IMR-90 (cell line): Measurements from ENCODE around the gene OXSR1. TPM values are rescaled to one million over a fixed set of nuclear protein-coding genes. Genes with fewer than 3 reads are reported as not detected.

ENCODE experiments used
- ATAC-seq: fragments of 200-7000 bp; cut with Tn5 transposase; 2 replicates; pipeline ENCODE4 v1.9.1; 2020; ENCODE audit warnings: low read depth, mild to moderate bottlenecking, moderate library complexity
- BruUV-seq: library from RNA; stranded (reverse); fragments of 400-500 nt; replicated peaks from 2 replicates; lab custom pipeline; 2021; lab: Mats Ljungman, UMichigan
- CTCF ChIA-PET: fragments of 300-600 bp; formaldehyde crosslinking; extraction: SDS; loops from one replicate; lab custom pipeline; 2021; ENCODE audit warnings: antibody characterized with exemption; lab: Yijun Ruan, JAX
- POLR2A ChIA-PET: fragments of 300-600 bp; sonication (Branson Sonifier 250); formaldehyde crosslinking; loops from one replicate; lab custom pipeline; 2022; ENCODE audit warnings: antibody characterized with exemption; ENCODE audit not compliant: unreplicated experiment; lab: Charles Lee
- DNase-seq: peaks from one replicate; pipeline ENCODE4 v3.0.0; 2013
- H2AFZ ChIP-seq: replicated peaks from 2 replicates; pipeline ENCODE3; 2013; ENCODE audit warnings: low read length, mild to moderate bottlenecking; ENCODE audit not compliant: poor library complexity
- H2AK5ac ChIP-seq: 2 replicates; pipeline ENCODE4 v1.6.1; 2013; ENCODE audit warnings: low read depth, low read length, inconsistent platforms
- H2AK9ac ChIP-seq: replicated peaks from 2 replicates; pipeline ENCODE3; 2013; ENCODE audit warnings: mild to moderate bottlenecking, low read depth, low read length, moderate library complexity; ENCODE audit not compliant: poor library complexity
- H2BK120ac ChIP-seq: 2 replicates; pipeline ENCODE4 v1.6.1; 2013; ENCODE audit warnings: low read depth, low read length, inconsistent platforms
- H2BK15ac ChIP-seq: 3 replicates; pipeline ENCODE4 v1.6.1; 2013; ENCODE audit warnings: low read depth, low read length, inconsistent platforms
- H2BK20ac ChIP-seq: 2 replicates; pipeline ENCODE4 v1.6.1; 2013; ENCODE audit warnings: low read depth, mild to moderate bottlenecking, inconsistent platforms, low read length, moderate library complexity
- H2BK5ac ChIP-seq: 2 replicates; pipeline ENCODE4 v1.6.1; 2013; ENCODE audit warnings: mild to moderate bottlenecking, low read depth, low read length, inconsistent platforms; ENCODE audit not compliant: poor library complexity, severe bottlenecking
- H3K14ac ChIP-seq: replicated peaks from 2 replicates; pipeline ENCODE4 v1.6.1; 2013; ENCODE audit warnings: low read depth, low read length, inconsistent platforms
- H3K18ac ChIP-seq: 2 replicates; pipeline ENCODE4 v1.6.1; 2013; ENCODE audit warnings: low read depth, low read length, control low read depth
- H3K23ac ChIP-seq: 2 replicates; pipeline ENCODE4 v1.6.1; 2013; ENCODE audit warnings: low read depth, low read length, inconsistent platforms
- H3K27ac ChIP-seq: 2 replicates; pipeline ENCODE4 v1.5.1; 2013; ENCODE audit warnings: mild to moderate bottlenecking, control low read depth, low read length; ENCODE audit not compliant: insufficient read depth
- H3K27me3 ChIP-seq: 2 replicates; pipeline ENCODE4 v1.6.1; 2013; ENCODE audit warnings: low read length; ENCODE audit not compliant: control insufficient read depth, insufficient read depth
- H3K36me3 ChIP-seq: 2 replicates; pipeline ENCODE4 v1.6.1; 2013; ENCODE audit warnings: low read length, mixed read lengths; ENCODE audit not compliant: control insufficient read depth, insufficient read depth
- H3K4ac ChIP-seq: 2 replicates; pipeline ENCODE4 v1.6.1; 2013; ENCODE audit warnings: low read depth, low read length, inconsistent platforms
- H3K4me1 ChIP-seq: 2 replicates; pipeline ENCODE4 v1.6.1; 2013; ENCODE audit warnings: low read length, mixed read lengths; ENCODE audit not compliant: control insufficient read depth, insufficient read depth
- H3K4me2 ChIP-seq: 2 replicates; pipeline ENCODE4 v1.6.1; 2013; ENCODE audit warnings: low read depth, mild to moderate bottlenecking, control low read depth, low read length, moderate library complexity
- H3K4me3 ChIP-seq: 2 replicates; pipeline ENCODE4 v1.5.1; 2013; ENCODE audit warnings: low read depth, mild to moderate bottlenecking, control low read depth, low read length, moderate library complexity; ENCODE audit not compliant: insufficient read depth
- H3K56ac ChIP-seq: 2 replicates; pipeline ENCODE4 v1.6.1; 2013; ENCODE audit warnings: low read length, inconsistent platforms; ENCODE audit not compliant: insufficient read depth; ENCODE audit errors: extremely low read depth
- H3K79me1 ChIP-seq, 2 experiments: 2 replicates each; pipeline ENCODE4 v1.6.1; 2013; ENCODE audit warnings: low read length in 2 of 2, inconsistent platforms in 1 of 2, low read depth in 1 of 2
- H3K9ac ChIP-seq: 2 replicates; pipeline ENCODE4 v1.6.1; 2013; ENCODE audit warnings: low read depth, low read length, control low read depth
- H3K9me1 ChIP-seq: 2 replicates; pipeline ENCODE4 v1.6.1; 2013; ENCODE audit warnings: low read length, inconsistent platforms; ENCODE audit not compliant: insufficient read depth
- H3K9me3 ChIP-seq: 2 replicates; pipeline ENCODE4 v1.6.1; 2013; ENCODE audit warnings: low read length; ENCODE audit not compliant: control insufficient read depth, insufficient read depth
- H4K20me1 ChIP-seq: 2 replicates; pipeline ENCODE4 v1.6.1; 2013; ENCODE audit warnings: low read length, inconsistent platforms; ENCODE audit not compliant: insufficient read depth
- H4K5ac ChIP-seq: 2 replicates; pipeline ENCODE4 v1.6.1; 2013; ENCODE audit warnings: mild to moderate bottlenecking, low read depth, low read length, control low read depth
- H4K8ac ChIP-seq, 2 experiments: 2 replicates each; pipeline ENCODE4 v1.6.1; 2013; ENCODE audit warnings: low read depth in 2 of 2, low read length in 2 of 2, control low read depth in 1 of 2, inconsistent platforms in 1 of 2
- H4K91ac ChIP-seq: 2 replicates; pipeline ENCODE4 v1.6.1; 2013; ENCODE audit warnings: low read depth, low read length, inconsistent platforms; ENCODE audit not compliant: insufficient read depth
- BHLHE40 ChIP-seq: fragments of 150-350 bp; IDR thresholded peaks from 2 replicates; pipeline ENCODE4 v1.6.1; 2016; ENCODE audit warnings: mild to moderate bottlenecking, low read depth, low read length
- CHD1 ChIP-seq: IDR thresholded peaks from 2 replicates; pipeline ENCODE4 v1.6.1; 2012; ENCODE audit warnings: low read depth, low read length, improper control_type of control experiment
- FOS ChIP-seq: fragments of 150-350 bp; IDR thresholded peaks from 2 replicates; pipeline ENCODE4 v1.6.1; 2016; ENCODE audit warnings: low read depth, low read length
- MXI1 ChIP-seq: IDR thresholded peaks from 2 replicates; pipeline ENCODE4 v1.6.1; 2012; ENCODE audit warnings: low read depth, mild to moderate bottlenecking, low read length, moderate library complexity, borderline replicate concordance
- RFX5 ChIP-seq: IDR thresholded peaks from 2 replicates; pipeline ENCODE4 v1.8.0; 2012; ENCODE audit warnings: low read depth, mild to moderate bottlenecking, low read length, moderate library complexity
- SMC3 ChIP-seq: fragments of 150-350 bp; IDR thresholded peaks from 2 replicates; pipeline ENCODE4 v1.6.1; 2016; ENCODE audit warnings: low read depth, mild to moderate bottlenecking, antibody characterized with exemption, low read length, moderate library complexity
- WGBS, 2 experiments: methylation state at CpG; one replicate each; pipeline versions ENCODE4 v1.1.5 to v1.1.7; 2013; ENCODE audit warnings: missing lambda C conversion rate in 2 of 2; ENCODE audit not compliant: insufficient read length in 1 of 2; ENCODE audit errors: extremely low coverage in 2 of 2; 5-methylcytosine and 5-hydroxymethylcytosine counted together
- dilution Hi-C: fragments of 300-500 bp; cut with HindIII; formaldehyde crosslinking; loops from one replicate; pipeline ENCODE4 v1.14.3; 2018; ENCODE audit warnings: low sequenced_read_pairs; ENCODE audit not compliant: unreplicated experiment
- in situ Hi-C: fragments of 300-500 bp; cut with MboI; formaldehyde crosslinking; loops from 3 replicates; pipeline ENCODE4 v1.14.3; 2019; ENCODE audit warnings: low sequenced_read_pairs, inconsistent platforms, mixed read lengths
- intact Hi-C: fragments of 100-400 bp; cut with micrococcal nuclease; formaldehyde crosslinking; loops from 2 replicates; pipeline ENCODE4 v1.10.0; 2022
- polyA plus RNA-seq, 3 experiments: library from polyadenylated mRNA; depleted of rRNA; stranded (reverse); fragments of >200 nt; gene quantifications; 2 replicates each; pipeline ENCODE4 v1.2.3, GENCODE V29; 2012; ENCODE audit warnings: low replicate concordance in 1 of 3
- total RNA-seq: library from RNA; depleted of rRNA; stranded (reverse); fragments of >200 nt; gene quantifications from 2 replicates; pipeline ENCODE4 v1.2.3, GENCODE V29; 2012
- TF ChIP-seq, protein P1 (sequence below): conservative IDR thresholded peaks from 2 replicates; pipeline ENCODE4 v1.5.1; 2012; ENCODE audit warnings: mild to moderate bottlenecking, low read depth, low read length, improper control_type of control experiment

The OXSR1 gene
- total and polyA plus RNA-seq, 2 of the 4 experiments (the other 2 are of a cell fraction), result 32.9 to 37.6 TPM

DNA sequence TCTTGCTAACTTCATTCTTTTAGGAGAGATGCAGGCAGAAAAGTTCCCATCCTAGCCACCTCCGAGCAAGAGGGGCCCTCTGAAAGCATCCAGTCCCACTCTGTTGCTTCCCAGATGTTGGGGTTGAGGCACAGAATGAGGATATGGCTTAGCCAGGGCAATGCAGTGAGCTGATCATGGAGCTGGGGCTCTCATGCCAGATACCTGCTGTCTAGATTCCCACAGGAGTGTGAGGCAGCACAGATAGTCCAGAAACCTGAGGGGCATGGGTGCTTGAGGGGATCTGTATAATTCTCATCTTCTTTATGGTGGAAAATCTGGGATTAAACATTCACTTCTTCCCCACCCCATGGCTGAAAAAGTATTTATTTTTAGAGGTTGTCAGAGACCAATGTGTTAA lies 101.5 kb downstream of the OXSR1 start:
- Histone ChIP-seq H4K5ac (no peak overlapping the region), H2AK9ac (no peak overlapping the region), H3K79me1 (peaks cover 0 to 5% of the 10 kb centered on the region in 2 experiments; a peak in 1 of 4 replicates), H3K9me3 (no peaks in the 10 kb centered on the region), H4K20me1 (no peaks in the 10 kb centered on the region), H3K9me1 (peaks cover 16% of the 10 kb centered on the region), H2BK15ac (no peak overlapping the region), H2BK120ac (no peak overlapping the region), H4K8ac (no peak overlapping the region), H3K23ac (no peak overlapping the region), H3K27me3 (no peaks in the 10 kb centered on the region), H3K4ac (no peak overlapping the region), H3K18ac (no peak overlapping the region), H3K4me2 (no peak overlapping the region), H2AFZ (no peak overlapping the region), H2BK5ac (no peak overlapping the region), H4K91ac (no peak overlapping the region), H3K14ac (no peak overlapping the region), H3K9ac (no peak overlapping the region), H3K36me3 (peaks cover 1% of the 10 kb centered on the region; the same call in 1 of the 2 replicates), H3K4me3 (no peak overlapping the region), H3K56ac (no peak overlapping the region), H3K27ac (no peak overlapping the region), H3K4me1 (no peaks in the 10 kb centered on the region; the same call in 1 of the 2 replicates), H2AK5ac (no peak overlapping the region), H2BK20ac (no peak overlapping the region)
- ATAC-seq (no peak), DNase-seq (no peak)
- dilution Hi-C loops (no loop called here), in situ Hi-C loops (no loop called here), intact Hi-C loops (no loop called here)
- no TSS peak for BruUV-seq
- CTCF ChIA-PET, result no interaction called here
- TF ChIP-seq FOS (no peak), RFX5 (no peak), BHLHE40 (no peak), CHD1 (no peak), SMC3 (no peak), MXI1 (no peak)
- TF ChIP-seq, protein P1, sequence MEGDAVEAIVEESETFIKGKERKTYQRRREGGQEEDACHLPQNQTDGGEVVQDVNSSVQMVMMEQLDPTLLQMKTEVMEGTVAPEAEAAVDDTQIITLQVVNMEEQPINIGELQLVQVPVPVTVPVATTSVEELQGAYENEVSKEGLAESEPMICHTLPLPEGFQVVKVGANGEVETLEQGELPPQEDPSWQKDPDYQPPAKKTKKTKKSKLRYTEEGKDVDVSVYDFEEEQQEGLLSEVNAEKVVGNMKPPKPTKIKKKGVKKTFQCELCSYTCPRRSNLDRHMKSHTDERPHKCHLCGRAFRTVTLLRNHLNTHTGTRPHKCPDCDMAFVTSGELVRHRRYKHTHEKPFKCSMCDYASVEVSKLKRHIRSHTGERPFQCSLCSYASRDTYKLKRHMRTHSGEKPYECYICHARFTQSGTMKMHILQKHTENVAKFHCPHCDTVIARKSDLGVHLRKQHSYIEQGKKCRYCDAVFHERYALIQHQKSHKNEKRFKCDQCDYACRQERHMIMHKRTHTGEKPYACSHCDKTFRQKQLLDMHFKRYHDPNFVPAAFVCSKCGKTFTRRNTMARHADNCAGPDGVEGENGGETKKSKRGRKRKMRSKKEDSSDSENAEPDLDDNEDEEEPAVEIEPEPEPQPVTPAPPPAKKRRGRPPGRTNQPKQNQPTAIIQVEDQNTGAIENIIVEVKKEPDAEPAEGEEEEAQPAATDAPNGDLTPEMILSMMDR, result no peak
- POLR2A ChIA-PET, result no interaction called here
- WGBS, 2 experiments, result no CpG with 5 or more reads among the region's 1 CpG
